ENCODE results near the gene TRPC4AP.

DNA sequence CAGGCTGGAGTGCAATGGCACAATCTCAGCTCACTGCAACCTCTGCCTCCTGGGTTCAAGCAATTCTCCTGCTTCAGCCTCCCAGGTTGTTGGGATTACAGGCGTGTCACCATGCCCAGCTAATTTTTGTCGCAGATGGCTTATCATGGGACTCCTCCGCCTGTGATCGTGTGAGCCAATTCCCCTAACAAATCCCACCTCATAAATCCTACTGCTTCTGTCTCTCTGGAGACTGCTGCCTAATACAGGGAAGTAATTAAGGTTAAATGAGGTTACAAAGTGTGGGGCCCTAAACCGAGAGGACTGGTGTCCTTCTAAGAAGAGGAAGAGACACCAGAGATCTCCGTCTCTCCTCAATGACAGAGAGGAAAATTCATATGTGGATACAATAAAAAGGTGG, 52.0 kb downstream of the TRPC4AP start:
- TF ChIP-seq ZFP3 (CRISPR knock-in tag; IDR thresholded peaks at IDR 0.05) (no peak), RARB (CRISPR knock-in tag; IDR thresholded peaks at IDR 0.05) (no peak), ARNTL (CRISPR knock-in tag; IDR thresholded peaks at IDR 0.05; ENCODE audit: borderline replicate concordance, low read depth) (no peak), SNAI2 (CRISPR knock-in tag; IDR thresholded peaks at IDR 0.05) (no peak), OSR1 (CRISPR knock-in tag; IDR thresholded peaks at IDR 0.05) (no peak), ZFP30 (CRISPR knock-in tag; IDR thresholded peaks at IDR 0.05) (no peak), GLIS3 (CRISPR knock-in tag; IDR thresholded peaks at IDR 0.05) (no peak), PATZ1 (CRISPR knock-in tag; IDR thresholded peaks at IDR 0.05; ENCODE audit: borderline replicate concordance) (no peak), CSRNP3 (CRISPR knock-in tag; IDR thresholded peaks at IDR 0.05) (no peak), ZNF8 (CRISPR knock-in tag; IDR thresholded peaks at IDR 0.05) (no peak)
- TF ChIP-seq, protein P1, sequence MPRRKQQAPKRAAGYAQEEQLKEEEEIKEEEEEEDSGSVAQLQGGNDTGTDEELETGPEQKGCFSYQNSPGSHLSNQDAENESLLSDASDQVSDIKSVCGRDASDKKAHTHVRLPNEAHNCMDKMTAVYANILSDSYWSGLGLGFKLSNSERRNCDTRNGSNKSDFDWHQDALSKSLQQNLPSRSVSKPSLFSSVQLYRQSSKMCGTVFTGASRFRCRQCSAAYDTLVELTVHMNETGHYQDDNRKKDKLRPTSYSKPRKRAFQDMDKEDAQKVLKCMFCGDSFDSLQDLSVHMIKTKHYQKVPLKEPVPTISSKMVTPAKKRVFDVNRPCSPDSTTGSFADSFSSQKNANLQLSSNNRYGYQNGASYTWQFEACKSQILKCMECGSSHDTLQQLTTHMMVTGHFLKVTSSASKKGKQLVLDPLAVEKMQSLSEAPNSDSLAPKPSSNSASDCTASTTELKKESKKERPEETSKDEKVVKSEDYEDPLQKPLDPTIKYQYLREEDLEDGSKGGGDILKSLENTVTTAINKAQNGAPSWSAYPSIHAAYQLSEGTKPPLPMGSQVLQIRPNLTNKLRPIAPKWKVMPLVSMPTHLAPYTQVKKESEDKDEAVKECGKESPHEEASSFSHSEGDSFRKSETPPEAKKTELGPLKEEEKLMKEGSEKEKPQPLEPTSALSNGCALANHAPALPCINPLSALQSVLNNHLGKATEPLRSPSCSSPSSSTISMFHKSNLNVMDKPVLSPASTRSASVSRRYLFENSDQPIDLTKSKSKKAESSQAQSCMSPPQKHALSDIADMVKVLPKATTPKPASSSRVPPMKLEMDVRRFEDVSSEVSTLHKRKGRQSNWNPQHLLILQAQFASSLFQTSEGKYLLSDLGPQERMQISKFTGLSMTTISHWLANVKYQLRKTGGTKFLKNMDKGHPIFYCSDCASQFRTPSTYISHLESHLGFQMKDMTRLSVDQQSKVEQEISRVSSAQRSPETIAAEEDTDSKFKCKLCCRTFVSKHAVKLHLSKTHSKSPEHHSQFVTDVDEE (CRISPR knock-in tag; IDR thresholded peaks at IDR 0.05) = no peak
- TF ChIP-seq, protein P2, sequence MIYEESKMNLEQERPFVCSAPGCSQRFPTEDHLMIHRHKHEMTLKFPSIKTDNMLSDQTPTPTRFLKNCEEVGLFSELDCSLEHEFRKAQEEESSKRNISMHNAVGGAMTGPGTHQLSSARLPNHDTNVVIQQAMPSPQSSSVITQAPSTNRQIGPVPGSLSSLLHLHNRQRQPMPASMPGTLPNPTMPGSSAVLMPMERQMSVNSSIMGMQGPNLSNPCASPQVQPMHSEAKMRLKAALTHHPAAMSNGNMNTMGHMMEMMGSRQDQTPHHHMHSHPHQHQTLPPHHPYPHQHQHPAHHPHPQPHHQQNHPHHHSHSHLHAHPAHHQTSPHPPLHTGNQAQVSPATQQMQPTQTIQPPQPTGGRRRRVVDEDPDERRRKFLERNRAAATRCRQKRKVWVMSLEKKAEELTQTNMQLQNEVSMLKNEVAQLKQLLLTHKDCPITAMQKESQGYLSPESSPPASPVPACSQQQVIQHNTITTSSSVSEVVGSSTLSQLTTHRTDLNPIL (CRISPR knock-in tag; IDR thresholded peaks at IDR 0.05; ENCODE audit: low read depth) = no peak
